Measurements from ENCODE around the gene BMF.

GRCh38 chr15:40118473-40118872, 9.8 kb upstream of the BMF start:
- no peak for TF ChIP-seq CTCF (conservative IDR thresholded peaks at IDR 0.05 in 1 of 2, IDR thresholded peaks at IDR 0.05 in 1 of 2; ENCODE audit: low read depth in 1 of 2, low read length in 2 of 2)
- TF ChIP-seq EZH2 (IDR thresholded peaks at IDR 0.05; ENCODE audit: low read length, missing control alignments): no peak

Measured in fibroblast of lung (primary cell).